COLO829 (cell line): ENCODE measurements around the gene DCAF15.

Experiments
- DNase-seq: peaks from one replicate; pipeline ENCODE4 v3.0.0; 2012; ENCODE audit warnings: low spot score

DCAF15 gene

DNA sequence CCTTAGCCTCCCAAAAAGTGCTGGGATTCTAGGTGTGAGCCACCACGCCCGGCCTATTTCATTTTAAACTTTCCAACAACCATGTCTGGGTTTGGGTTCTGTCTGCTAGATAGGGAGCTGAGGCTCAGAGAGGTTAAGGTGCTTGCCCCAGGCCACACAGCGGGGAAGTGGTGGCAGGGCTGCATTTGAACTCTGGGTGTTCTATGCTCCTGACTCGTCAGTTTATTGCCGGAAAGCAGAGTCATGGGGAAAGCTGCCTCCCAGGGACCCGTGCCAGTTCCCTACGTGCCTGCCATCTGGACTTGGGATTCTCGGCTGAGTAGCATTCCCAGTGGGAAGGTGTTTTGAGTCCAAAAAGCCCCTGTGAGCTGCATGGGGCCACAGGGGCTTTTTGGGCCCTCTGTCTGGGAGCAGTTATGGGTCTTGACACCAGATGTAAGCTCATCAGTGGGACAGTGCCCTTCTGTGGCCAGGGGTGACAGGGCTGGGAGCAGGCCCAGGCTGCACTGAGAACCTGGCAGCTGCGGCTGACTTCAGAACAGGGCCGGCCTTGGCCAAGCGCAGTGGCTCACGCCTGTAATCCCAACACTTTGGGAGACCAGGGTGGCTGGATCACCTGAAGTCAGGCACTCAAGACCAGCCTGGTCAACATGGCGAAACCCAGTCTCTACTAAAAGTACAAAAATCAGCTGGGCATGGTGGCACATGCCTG lies 42.9 kb downstream of the DCAF15 start:
- DNase-seq = no peak

DNA sequence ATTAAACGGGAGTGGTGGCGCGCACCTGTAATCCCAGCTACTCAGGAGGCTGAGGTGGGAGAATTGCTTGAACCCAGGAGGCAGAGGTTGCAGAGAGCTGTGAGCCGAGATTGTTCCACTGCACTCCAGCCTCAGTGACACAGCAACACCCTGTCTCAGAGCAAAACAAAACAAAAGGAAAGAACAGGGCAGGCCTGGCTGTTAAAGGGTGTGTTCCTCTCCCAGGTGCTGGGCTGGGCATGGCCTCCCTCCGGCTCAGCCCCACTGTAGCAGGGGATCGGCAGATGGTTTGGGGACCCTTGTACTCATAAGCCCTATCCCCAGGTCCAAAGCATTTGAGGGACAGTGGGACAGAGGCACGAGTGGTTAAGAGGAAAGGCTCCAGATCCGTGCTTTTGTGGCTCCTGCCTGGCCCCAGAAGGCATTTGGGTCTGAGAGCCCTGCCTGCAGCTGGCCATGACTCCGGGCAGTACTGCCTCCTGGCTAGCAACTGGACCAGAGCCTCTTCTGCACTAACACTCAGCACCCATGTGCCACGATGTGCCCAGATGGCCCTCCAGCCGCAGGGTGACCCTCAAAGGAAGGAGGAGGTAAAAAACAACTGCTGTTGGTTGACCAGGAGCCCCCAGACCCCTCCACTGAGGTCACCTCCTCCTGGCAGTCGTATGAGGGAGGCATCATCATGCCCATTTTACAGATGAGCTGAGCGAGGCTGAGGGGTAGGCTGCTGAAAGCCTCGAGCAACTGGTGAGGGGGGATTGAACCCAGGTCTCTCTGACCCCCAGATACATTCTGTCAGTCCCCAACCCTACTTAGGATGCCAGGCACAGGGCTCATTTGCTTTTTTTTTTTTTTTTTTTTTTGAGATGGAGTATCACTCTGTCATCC lies 43.8 kb downstream of the DCAF15 start:
- DNase-seq = no peak

DNA sequence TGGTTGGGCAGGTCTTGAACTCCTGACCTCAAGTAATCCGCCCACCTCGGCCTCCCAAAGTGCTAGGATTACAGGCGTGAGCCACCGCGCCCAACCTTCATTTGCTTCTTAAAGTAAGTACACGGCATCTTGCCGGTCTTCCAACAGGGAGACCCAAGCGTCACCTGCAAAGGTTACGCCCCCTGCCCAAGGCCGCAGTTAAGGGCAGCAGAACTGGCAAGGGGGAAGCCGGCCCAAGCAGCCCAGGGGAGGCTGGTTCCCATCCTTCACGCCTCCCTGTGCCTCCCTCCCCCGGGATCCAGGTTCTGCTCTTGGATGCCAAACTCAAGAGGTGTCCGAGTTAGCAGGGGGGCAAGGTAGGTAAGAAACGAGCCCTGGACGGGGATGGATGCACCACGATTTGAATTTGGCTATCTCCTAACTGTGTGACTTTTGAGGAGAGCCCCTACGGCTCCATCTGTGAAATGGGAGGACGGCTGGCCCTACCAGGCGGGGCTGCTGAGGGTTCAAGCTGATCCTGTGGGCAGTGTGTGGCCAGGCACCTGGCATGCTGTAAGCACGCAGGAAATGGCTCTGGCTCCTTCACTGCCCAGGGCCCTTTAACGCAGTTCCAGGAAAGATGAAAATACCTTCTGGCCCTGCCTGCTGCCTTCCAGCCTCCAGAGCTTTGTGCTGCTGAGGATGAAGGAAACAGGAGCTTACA lies 44.8 kb downstream of the DCAF15 start:
- DNase-seq = no peak

DNA sequence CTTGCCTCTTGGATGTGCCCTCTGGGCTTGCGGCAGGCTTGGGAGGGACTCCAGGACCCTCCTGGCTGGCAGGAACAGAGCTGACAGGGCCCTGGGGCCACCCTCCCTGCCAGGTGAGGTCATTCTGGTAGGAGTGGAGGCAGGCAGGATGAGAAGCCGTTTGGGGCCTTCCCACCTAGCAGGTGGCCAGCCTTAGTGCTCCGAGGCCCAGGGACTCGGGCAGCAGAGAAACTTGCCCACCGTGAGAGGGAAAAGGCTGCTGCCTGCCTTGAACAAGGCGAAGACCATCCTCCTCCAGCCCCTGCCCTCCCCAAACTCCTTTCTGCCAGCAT lies 45.3 kb downstream of the DCAF15 start:
- no peak for DNase-seq

DNA sequence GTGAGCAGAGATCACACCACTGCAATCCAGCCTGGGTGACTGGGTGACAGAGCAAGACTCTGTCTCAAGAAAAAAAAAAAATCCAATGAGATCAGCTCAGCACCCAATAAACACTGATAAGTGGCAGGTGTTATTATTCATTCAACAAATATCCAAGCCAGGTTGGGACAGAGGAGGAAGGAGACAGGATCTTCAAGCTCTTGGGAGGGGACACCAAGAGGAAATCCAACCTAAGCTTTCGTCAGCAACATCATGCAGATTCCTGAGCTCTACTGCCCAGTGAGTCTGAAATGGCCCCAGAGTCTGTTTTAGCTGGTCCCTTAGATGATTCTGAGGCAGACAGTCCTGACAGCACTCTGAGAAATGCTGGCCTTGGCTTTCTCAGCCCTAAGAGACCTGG lies 46.1 kb downstream of the DCAF15 start:
- no peak for DNase-seq

DNA sequence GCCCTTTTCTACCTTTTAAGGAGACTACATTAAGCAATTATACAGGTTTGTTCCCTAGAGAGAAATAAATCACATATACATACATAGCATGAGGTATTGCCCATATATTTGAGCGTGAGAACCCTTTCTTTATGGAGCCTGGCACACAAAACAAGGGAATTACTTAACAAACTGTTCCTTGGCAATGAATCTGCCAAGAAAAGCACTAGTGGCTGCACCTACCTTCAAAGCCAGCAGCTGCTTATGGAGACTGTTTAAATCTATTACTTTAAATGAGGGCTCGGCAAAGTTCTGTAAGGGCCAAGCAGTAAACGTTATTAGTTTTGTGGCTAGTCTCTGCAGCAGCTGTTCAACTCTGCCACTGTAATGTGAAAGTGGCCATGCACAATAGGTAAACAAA lies 46.8 kb downstream of the DCAF15 start:
- no peak for DNase-seq

DNA sequence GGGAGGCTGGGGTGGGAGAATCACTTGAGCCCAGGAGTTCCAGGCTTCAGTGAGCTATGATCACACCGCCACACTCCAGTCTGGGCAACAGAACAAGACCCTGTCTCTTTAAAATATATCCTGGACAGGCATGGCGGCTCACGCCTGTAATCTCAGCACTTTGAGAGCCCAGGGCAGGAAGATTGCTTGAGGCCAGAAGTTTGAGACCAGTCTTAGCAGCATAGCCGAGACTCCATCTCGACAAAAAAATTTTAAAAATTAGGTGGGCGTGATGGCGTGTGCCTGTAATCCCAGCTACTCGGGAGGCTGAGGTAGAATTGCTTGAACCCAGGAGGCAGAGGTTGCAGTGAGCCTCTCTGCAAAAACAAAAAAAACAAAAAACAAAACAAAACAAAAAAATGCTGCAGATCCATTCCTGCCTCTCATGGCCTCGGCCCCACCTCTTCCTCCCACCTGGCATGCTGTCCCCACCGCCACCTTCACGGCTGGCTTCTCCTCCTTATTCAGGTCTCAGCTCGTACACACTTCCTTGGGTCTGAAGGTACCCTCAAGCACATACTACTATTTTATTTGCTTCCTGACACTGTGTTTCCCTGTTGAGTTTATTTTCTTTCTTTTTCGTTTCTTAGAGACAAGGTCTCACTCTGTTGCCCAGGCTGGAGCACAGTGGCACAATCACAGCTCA lies 48.5 kb downstream of the DCAF15 start:
- no peak for DNase-seq

DNA sequence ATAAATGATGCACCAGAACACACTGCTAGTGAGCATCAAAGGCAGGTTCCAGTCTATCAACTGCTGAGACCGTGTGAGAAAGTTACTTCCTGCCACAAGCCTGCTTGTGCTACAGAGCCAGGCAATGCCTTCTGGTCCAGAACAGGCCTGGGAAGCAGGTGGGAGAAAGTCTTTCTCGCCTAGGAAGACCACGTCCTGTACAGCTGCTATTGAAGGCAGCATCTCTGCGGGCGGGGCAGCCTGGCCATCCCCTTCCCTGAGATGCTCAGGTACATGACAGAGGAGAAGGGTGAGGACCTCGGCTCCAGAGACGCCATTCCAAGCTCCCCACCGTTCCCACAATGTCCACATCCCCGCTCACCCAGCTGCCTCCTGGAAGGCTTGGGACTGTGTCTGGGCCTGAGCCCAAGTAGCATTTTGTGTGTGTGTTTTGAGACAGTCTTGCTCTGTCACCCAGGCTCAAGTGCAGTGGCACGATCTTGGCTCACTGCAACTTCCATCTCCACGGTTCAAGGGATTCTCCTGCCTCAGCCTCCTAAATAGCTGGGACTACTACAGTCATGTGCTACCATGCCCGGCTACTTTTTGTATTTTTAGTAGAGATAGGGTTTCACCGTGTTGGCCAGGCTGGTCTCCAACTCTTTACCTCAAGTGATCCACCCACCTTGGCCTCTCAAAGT lies 50.4 kb downstream of the DCAF15 start:
- DNase-seq = no peak

DNA sequence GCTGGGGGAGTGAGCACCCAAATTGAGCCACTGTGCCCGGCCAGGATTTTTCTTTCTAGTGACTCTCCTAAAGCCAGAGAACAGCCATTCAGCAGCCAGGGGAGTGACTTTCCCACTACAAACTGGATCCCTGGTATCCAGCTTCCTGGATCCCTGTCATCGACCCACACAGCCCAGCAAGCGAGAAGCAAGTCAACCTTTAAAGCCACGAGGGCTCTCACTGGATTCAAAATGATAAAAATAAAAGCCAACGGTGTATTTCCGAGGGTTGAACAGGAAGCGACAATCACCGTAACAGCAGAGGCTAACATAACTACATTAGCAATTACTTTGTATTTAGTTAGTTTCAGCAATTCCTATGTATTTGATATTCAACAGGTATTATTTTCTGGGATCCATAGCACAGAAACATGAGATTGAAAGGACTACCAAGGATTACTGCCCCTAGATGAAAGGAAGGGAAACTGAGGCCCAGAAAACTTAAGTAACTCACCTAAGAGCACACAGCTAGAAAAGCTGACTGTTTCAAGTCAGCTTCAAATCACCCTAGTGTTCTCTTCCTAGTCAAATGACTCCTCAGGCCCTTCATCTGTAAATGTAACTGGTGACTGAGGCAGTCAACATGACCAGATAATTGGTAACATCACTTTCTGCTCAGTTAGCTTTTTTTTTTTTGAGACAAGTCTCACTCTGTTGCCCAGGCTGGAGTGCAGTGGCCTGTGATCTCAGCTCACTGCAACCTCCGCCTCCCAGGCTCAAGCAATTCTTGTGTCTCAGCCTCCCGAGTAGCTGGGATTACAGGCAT lies 51.1 kb downstream of the DCAF15 start:
- no peak for DNase-seq

DNA sequence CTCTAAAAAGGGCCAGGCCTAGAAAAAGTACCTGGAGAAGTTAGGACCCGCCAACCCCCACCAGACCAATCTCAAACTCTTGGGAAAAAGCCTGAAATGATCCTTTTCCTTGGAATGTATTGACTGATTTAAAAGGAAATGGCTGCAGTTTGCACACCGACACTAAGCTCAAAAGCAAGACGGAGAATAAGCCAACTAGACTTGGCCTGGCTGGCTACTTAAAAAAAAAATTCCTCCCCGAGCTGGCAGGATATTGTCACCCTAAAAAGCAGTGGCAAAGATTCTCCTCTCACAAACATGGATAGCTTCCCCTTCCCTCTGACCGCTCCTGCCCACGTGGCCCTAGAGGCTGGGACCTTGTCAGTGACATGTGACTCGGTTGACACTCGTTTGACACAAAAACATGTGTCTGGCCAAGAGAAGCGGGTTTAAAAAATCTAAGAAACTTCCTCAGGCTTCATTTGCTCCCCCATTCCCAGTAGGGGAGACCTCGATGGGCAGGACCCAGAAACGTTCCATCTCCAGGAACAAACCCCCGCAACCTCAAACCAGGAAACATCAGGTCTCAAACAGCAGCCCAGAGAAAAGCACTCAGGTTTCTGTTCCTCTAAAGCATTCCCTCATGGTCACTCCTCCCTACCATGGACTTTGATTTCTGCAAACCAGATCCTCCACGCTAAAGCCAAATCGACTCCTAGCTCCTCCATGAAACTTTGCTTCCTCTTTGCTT lies 52.5 kb downstream of the DCAF15 start:
- no peak for DNase-seq

DNA sequence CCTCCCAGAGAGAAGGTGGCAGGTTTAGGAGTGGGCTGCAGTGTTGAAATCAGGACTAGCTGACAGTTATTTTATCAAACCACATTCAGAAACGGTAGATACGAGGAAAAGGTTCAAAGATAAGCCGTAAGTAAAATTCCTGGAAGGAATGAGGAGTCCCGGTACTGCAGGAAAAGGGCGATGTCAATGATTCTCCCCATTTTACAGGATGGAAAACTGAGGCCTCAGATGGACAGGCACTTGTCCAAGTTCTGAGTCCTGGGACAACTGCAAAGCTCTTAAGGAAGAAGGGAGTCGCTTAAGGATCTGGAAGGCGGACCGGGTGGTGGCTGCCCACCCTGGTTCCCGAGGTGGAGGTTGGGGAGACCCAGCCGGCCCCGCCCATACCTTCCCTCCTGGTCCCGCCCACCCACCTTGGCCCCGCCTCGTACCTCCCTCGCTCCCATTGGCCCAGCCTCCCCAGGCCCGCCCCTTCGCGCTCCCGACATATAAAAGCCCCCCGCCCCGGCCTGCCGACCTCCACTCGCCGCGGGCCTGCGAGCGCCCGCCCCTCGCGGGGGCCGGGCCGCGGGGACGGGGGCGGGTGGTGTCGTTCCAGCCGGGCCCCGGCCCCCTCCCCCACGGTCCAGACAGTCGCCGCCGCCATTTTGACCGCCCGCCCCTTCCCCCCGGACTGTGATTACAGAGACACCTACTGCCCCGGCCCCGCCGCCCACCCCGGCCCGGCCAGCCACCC lies 53.2 kb downstream of the DCAF15 start:
- peak; percentile 48 for DNase-seq

DNA sequence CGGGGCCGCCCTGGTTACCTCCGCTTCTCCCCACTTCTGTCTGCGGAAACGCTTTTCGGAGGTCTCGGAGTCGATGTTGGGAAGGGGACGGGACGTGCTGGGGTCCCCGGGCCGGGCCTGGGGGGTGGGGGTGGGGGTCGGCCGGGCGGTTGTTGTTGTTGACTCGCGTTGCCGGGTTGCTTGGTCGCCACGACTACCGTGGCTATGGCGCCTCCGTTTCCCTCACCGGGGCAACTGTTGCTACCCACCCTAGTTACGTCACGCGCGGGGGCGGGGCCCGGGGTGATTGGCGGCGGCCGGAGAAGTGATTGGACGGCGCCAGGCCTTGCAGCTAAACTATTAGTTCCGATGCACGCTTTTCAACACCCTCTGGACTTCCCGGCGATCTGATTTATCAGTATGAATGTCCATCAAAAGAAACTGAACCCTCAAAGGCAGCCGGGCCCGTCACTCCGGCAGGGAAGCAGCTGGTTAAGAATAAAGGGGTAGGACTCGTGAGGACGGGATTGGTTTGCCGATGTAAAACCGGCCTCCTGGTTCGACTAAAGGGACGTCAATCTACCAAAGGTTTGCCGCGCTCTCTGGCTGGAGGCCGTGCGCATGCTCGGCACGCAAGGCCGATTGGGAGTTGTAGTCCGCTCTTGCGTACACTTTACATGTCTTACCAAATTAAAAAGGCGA lies 53.9 kb downstream of the DCAF15 start, which contains the start of gene RFX1:
Gene RFX1, minus strand, starts transcription at position 236 of the 681 bp plus-strand sequence. CDS start 12,477 bp downstream, outside the sequence.
- peak; percentile 89 for DNase-seq

DNA sequence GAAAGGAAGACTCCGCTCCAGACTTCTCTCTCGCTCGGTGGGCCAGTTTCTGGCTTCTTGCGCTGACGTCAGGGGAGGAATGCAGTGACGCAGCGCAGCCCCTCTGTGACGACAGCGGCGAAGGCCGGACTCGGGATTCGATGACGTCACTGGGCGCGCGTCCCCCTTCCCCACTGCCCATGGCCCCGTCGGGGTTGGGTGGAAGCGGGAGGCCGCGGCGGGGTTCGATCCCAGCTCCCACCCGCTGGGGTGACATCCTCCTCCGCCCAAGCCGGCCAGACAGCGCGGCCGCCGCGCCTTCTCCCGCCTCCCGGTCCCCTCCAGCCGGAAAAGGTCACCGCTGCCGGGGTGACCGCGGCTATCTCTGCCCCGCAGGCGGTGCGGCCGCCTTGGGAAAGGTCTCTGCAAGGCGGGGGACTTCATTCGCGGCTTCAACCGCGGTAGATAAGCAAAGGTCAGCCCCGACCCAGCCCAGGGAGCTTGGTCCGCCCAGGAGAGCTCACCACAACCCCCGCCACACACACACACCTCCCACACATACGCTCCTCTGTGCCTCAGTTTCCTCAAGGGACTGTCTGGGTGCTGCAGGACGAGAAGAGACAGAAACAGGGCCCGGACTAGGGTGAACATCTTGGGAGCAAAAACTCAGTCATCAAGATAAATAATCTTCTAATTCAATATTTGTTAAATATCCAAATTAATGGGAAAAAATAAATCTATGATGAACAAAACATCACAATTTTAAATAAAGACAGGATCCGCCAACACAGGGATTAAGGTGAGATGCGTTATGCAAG lies 54.7 kb downstream of the DCAF15 start:
- DNase-seq = no peak
